Activated CD8-positive, alpha-beta memory T cell treated with anti-CD3 and anti-CD28 coated beads, Interleukin-2, amount 50 U/mL, for 4 hours (primary cell): ENCODE measurements around the gene CCR4.
"Not testable (repeated sequence)": the region's sequence is repeated elsewhere in the genome, so short reads cannot be mapped to it uniquely, and the experiment has no call there.

Experiments used
- DNase-seq: peaks from one replicate; pipeline ENCODE4 v3.0.0-alpha.2; 2020

Gene CCR4

DNA sequence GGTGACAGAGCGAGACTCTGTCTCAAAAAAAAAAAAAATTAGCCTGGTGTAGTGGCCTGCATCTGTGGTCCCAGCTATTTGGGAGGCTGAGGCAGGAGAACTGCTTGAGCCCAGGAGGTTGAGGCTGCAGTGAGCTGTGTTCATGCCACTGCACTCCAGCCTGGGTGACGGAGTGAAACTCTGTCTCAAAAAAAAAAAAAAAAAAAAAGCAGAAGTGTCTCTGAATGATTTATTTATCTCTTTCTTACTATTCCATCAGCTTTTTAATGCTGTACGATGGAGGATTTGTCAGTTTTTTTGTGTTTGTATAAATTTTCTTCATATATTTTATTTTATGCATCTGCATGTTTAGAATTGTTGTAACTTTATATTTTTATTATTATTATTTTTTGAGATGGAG lies 33.5 kb downstream of the CCR4 start:
- DNase-seq: not testable (repeated sequence)

DNA sequence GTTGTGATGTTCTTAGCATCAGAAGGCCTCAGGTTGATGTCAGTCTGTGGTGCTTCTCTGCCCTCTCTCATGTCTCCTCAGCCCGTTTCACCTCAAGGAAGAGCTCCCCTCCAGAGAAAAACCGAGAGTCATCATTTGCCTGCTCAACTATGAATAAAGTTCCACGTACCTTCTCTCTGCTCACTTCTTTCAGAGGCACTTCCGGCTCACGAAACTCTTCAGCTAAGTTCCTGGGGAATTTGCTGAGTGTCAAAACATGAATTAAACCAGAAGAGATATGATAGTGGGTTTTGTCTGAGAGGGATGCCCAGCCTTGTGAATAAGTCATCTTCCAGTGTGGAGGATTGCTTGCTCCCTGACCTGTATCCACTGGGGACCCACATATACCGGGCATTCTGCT lies 37.7 kb downstream of the CCR4 start:
- DNase-seq: no peak

DNA sequence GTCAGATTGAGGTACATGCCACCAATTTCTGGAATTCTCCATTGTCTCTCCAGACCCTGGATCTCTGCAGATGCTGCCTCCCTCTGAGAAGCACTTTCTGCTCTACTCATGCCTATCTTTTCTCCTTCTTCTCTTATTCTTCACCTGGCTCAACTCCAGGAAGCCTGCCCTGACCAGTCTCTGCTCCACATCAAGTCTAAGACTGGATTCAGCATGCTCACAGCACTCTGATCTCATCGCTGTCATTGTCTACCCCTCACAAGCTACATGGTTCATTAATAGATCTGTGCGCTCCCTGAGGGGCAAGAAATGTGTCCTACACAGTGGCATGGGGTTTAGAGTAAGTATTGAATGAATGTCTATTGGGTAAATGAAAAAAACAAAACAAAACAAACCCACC lies 38.7 kb downstream of the CCR4 start:
- DNase-seq: no peak

DNA sequence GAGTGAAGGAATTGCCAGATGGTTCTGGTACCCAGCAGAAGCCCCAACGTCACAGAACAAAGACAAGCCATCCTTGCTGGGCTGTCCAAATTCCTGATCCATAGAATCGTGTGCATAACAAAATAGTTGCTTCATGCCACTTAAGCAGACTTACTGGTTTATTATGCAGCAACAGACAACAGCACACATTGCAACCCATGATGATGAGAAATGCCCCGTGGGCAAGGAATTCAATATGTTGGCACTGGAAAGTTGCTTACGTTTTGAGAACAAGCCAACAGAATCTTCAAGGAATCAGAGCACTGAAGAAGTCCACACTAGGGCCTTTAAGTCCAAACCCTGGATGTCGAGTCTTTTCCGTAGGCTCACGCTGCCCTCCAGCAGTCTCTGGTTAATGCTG lies 40.3 kb downstream of the CCR4 start:
- DNase-seq: no peak

DNA sequence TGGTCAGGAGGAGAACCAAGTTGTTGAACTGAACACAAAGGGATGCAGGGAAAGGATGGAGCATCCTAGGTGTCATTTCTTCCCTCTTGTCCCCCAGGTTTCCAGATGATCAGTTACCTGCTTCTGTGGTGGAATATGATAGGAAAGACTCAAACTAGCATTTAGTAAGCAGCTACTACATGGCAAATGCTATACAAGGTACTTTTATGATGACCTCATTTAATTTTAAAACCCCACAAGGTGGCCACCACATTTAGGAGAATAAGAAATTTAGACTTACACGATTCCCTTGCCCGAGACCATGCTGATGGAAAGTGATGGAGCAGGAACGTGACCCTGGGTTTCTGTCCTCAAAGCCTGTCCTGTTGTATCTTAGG lies 40.9 kb downstream of the CCR4 start:
- DNase-seq: no peak

DNA sequence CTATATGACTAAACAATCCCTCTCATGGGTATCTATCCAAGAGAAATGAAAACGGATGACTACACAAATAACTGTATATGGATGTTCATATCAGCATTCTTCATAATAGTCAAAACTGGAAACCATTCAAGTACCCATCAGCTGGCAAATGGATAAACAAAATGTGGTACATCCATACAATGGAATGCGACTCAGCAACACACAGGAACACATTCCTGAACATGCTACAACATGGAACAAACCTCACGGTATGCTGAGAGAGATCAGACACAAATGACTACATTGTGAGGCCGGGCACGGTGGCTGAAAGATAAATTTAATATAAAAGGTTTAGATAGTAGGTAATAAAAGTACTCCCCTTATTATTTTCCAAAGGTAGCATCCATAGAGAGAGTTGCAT lies 42.6 kb downstream of the CCR4 start:
- no peak for DNase-seq

DNA sequence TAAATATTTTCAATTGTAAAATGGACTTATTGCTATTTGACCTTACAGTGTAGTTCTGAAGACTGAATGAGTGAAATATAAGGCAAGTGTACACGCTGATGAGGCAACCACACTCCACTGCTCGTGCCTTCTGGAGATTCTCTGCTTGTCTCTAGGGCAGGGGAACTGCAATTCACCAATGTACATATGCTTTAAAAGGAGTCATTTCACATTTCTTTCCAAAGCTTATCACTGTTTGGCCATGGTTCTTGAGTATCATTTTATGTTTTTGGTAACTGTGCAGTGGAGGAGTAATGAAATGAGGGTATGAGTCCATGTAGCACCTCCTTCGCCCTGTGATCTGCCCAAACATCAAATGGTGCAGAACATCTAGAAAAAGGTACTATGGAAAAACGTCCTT lies 43.7 kb downstream of the CCR4 start:
- no peak for DNase-seq

DNA sequence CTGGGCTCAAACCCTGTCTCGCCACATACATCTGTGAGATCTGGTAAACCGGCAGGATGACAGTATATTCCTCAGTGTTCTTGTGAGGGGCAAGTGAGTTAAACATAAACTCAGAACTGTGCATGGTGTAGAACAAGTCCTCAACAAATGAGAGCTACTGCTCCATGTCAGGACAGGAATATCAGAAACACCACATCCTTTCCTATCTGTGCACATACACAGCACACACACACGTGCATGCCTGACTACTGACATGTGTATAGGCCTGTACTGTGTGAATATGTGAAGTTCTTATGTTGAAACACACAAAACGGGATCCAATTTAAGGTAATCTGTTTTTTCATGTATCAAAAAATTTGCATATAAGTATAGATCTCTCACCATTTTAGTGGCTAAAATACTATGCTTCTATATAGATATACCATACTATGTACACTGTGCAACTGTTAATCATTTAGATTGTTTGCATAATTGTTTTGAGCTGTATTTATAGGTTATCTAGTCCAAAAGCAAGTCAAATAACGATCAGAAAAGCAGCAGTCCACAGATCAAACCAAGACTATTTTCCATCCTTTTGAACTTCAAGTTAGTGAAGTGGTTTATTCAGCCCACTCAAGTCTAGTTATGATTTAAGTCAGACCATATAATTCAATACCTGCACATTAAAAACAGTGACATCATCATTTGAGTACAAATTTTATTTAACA lies 44.8 kb downstream of the CCR4 start:
- no peak for DNase-seq

DNA sequence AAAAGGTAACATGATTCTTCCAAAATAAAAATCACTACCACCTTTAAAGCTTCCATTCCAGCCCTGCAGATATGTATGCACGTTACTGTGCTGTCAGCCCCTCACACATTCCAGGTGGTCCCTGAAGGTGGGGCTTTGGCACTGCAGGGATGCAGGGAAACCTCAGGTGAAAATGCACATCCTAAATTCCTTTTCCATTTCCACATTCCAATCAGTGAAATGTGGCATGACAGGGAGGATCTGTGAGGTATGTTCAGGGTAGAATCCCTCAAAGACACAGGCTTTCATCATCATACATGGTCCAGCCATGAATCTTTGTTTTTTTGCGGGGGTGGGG lies 45.3 kb downstream of the CCR4 start:
- no peak for DNase-seq

DNA sequence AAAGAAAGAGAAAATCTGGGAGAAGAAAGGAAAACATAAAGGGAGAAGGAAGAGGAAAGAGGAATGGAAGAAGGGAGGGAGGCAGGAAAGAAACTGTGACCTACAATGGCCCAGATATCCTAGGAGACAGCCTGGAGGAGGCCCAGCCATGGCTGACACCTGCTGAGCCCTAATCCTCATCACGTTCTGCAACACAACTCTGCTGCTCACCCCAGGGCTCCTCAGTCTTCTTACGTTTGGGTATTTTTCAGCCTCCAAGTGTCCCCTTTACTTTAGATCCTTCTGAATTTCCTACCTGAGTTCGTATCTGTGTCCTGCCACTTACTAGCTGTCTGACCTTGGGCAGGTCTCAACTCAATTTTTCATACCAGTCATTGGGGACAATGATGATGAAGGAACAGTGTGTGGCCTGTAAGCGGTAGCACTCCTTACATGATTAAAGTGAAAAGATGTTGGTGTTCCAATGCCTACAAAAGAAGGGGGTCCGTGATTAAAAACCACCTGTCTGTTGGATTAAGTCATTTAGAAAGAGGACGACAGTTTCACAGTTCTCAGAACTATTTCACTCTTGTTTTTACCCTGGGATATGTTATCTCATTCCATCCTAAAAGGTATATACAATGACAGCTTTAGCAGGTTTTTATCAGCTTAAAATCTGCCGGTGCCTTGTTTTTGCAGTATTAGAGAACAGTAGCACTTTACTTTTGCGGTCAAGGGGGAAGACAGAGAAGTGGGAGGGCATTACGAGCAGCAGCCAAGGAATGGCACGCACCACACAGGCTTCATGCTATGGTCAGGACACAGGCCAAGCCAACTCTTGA lies 47.4 kb downstream of the CCR4 start:
- no peak for DNase-seq

DNA sequence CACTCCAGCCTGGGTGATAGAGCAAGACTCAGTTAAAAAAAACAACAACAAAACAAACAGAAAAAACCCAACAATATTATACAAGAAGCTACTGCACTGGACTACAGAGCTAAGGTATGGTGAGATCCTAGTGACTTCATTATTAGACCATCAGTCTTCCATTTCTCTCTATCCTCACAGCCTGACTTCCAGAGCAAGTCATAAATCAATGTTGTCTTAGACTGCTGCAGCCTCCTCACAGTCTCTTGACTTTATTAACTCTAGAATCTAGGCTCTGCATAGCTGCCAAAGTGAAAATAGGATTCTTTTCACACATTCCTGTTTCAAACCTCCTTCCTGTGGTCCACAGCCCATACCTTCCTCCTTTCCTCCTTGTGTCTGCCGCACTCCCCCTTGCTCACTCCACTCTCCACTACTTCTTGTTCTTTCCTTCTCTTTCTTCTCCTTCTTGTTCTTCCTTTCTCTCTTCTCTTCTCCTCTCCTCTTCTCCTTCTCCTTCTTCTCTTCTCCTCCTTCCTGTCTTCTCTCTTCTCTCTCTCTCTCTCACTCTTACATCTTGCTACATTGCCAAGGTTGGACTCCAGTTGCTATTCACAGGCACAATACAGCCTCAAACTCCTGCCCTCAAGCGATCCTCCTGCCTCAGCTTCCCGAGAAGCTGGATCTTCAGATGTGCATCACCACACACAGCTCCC lies 49.4 kb downstream of the CCR4 start:
- no peak for DNase-seq

DNA sequence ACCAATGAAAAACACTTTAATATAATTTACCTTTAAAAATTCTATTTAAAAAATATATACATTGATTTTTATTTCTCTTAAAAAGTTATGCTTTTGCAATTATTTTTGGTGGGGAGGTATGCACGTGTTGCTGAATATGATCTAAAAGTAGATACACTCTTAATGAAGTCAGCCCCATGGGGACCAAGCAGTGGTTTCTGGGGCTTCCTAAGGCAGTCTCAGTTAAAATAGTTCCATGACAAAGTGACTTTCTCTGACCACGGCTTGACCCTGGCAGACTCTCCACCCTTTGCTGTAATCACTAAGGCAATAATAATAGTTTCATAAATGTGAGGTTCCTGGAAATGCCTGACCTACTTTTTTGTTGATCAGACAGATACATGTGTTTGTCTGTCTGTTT lies 50.4 kb downstream of the CCR4 start:
- DNase-seq: no peak

DNA sequence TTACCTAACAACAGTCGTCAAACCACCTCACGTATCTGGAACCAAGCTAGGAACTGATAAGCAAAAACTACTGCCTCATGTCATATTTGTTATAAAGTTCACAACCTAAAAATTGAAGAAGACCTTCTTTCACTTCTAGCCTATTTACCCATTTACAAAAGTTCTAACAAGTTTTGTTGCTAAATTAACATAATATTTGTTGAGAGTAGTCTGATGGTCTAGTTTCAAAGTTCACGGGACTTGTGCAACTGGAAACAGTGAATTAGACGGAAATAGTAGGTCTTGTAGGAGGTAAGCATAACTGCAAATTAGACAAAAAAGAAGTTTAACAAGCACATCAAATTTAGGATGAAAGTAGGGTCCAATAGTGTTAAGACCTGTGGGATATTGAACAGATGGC lies 51.9 kb downstream of the CCR4 start:
- no peak for DNase-seq

DNA sequence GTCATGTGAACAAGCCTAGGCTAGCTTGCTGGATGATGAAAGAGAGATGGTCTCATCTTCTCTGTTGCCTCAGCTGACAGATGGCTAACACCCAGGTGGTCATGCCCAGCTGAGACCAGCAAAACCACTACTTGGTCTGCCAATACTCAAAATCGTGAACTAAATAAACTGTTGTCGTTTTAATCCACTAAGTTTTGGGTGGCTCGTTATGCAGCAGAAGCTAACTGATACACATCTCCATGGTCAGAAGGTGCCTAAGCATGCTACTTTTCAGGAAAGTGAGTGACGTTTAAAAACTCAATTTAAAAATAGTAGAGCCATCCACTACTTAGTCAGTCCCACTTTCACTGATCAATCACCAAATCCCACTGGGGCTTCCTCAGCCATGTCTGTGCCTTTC lies 52.8 kb downstream of the CCR4 start:
- DNase-seq: no peak

DNA sequence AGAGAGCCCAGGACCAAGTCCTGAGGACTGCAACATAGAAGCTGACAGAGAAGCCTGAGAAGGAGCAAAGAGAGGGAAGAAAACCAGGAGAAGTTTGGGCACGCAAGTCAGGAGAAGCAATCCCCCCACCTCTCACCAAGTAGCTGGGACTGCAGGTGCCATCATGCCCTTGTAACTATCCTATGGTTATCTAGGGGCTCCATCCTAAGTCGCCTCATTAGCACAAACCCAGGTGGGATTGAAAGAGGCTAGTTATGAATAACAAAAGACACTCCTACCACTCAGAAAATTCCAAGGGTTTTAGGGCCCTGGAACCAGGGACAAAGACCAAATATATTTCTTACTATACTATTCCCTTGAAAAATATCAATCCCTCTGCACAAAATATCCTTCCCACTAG lies 53.5 kb downstream of the CCR4 start:
- DNase-seq: no peak
